Ishikawa (cell line): Measurements from ENCODE around the gene PRDM16.

Experiments
- CREB1 ChIP-seq: IDR thresholded peaks from 2 replicates; pipeline ENCODE4 v1.6.1; 2012; ENCODE audit warnings: low read depth
- EP300 ChIP-seq: IDR thresholded peaks from 2 replicates; pipeline ENCODE4 v1.6.1; 2012; ENCODE audit warnings: borderline replicate concordance
- FOXM1 ChIP-seq: IDR thresholded peaks from 2 replicates; pipeline ENCODE4 v1.6.1; 2012; ENCODE audit warnings: low read depth, borderline replicate concordance
- NFIC ChIP-seq: IDR thresholded peaks from 2 replicates; pipeline ENCODE4 v1.6.1; 2012
- RAD21 ChIP-seq: IDR thresholded peaks from 2 replicates; pipeline ENCODE4 v1.6.1; 2012; ENCODE audit warnings: low read depth
- TAF1 ChIP-seq: IDR thresholded peaks from 2 replicates; pipeline ENCODE4 v1.6.1; 2012; ENCODE audit warnings: low read depth, mild to moderate bottlenecking
- ZBTB7A ChIP-seq: IDR thresholded peaks from 2 replicates; pipeline ENCODE4 v1.6.1; 2012; ENCODE audit warnings: low read depth
- TF ChIP-seq, protein P1 (sequence below): IDR thresholded peaks from 2 replicates; pipeline ENCODE4 v1.6.1; 2012; ENCODE audit warnings: low read depth, mild to moderate bottlenecking
- TF ChIP-seq, protein P2 (sequence below): IDR thresholded peaks from 2 replicates; pipeline ENCODE4 v1.6.1; 2012

DNA sequence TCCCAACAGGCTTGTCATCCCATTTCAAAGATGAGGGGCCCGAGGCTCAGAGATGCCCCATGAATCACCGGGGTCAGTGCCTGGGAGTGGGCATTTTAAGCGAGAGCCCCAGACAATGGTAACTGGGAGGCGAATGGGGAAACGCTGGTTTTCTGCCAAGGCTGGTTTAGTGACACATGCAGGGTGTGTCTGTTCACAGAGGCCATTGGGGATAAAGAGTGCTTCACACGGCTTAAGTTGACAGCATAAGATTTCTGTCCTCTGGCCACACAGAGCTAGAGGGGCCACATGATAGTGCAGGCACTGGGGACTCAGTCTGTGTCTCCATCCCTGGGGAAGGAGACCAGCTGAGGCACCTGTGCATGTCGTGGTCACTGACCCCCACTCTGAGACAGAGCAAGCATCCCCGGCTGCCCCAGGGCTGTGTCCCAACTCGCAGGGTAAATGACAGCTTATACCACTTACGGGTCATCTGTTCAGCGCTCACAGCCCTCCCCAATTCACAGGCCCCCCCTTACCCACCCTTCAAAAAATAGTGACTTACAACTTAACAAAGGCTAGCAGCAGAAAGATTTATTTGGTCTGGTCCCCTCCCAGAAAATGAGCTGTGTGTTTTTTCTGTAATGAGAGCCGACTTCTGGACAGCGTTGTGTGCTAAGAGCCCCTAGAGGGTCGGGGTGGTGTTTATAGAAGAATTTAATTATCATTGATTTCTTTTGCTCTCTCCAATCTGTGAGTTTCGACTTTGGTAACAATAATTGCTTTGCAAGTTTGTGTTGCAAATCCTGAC lies 350.6 kb downstream of the PRDM16 start:
- no peak for TF ChIP-seq EP300
- TF ChIP-seq TAF1 = no peak
- TF ChIP-seq, protein P1, sequence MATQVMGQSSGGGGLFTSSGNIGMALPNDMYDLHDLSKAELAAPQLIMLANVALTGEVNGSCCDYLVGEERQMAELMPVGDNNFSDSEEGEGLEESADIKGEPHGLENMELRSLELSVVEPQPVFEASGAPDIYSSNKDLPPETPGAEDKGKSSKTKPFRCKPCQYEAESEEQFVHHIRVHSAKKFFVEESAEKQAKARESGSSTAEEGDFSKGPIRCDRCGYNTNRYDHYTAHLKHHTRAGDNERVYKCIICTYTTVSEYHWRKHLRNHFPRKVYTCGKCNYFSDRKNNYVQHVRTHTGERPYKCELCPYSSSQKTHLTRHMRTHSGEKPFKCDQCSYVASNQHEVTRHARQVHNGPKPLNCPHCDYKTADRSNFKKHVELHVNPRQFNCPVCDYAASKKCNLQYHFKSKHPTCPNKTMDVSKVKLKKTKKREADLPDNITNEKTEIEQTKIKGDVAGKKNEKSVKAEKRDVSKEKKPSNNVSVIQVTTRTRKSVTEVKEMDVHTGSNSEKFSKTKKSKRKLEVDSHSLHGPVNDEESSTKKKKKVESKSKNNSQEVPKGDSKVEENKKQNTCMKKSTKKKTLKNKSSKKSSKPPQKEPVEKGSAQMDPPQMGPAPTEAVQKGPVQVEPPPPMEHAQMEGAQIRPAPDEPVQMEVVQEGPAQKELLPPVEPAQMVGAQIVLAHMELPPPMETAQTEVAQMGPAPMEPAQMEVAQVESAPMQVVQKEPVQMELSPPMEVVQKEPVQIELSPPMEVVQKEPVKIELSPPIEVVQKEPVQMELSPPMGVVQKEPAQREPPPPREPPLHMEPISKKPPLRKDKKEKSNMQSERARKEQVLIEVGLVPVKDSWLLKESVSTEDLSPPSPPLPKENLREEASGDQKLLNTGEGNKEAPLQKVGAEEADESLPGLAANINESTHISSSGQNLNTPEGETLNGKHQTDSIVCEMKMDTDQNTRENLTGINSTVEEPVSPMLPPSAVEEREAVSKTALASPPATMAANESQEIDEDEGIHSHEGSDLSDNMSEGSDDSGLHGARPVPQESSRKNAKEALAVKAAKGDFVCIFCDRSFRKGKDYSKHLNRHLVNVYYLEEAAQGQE = no peak
- TF ChIP-seq, protein P2, sequence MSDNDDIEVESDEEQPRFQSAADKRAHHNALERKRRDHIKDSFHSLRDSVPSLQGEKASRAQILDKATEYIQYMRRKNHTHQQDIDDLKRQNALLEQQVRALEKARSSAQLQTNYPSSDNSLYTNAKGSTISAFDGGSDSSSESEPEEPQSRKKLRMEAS = no peak
- no peak for TF ChIP-seq NFIC
- TF ChIP-seq ZBTB7A = no peak
- no peak for TF ChIP-seq FOXM1
- TF ChIP-seq CREB1 = no peak
- no peak for TF ChIP-seq RAD21
